ENCODE results near the gene OR1L6.

Gene OR1L6, protein sequence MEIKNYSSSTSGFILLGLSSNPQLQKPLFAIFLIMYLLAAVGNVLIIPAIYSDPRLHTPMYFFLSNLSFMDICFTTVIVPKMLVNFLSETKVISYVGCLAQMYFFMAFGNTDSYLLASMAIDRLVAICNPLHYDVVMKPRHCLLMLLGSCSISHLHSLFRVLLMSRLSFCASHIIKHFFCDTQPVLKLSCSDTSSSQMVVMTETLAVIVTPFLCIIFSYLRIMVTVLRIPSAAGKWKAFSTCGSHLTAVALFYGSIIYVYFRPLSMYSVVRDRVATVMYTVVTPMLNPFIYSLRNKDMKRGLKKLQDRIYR

DNA sequence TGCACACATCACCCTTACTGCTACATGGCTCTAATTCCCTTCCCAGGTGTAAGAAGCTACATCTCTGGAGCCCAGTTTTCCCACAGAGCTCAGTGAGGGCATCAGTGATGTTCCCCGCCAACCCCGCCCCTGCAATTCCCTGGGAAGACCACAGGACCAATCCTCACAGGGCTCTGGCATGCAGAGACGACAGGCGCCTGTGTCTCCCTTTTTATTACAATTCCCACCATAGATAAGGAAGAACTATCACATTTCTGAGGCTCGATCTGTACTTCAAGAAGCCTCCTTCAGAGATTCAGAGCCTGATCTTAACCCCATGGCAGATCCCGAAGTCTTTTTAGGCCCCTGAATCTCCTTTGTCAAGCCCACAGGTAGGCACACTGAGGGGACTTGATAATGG is at the start of gene OR1L6:
TSS of gene OR1L6 (plus strand) at position 301 of the 400 bp plus-strand sequence. CDS start 7,545 bp downstream, outside the sequence.
- no peak for DNase-seq (ENCODE audit: low read depth)

DNA sequence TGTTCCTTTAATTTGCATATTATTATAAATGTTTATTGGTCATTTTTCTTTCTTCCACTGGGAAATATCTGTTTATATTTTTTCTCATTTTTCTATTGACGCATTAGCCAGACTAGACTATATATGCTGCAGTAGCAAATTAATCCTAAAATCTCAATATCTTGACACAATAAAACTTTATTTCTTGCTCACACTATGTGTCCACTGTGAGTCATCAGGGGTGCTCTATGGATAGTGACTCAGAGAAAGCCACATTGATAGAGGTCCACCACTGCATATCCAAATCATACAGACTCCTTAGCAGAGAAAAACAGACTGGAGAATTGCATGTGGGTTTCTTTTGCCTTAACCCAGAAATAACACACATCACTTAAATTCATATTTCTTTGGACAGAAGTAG is 46.4 kb upstream of the OR1L6 start:
- no peak for DNase-seq (ENCODE audit: low read depth)

DNA sequence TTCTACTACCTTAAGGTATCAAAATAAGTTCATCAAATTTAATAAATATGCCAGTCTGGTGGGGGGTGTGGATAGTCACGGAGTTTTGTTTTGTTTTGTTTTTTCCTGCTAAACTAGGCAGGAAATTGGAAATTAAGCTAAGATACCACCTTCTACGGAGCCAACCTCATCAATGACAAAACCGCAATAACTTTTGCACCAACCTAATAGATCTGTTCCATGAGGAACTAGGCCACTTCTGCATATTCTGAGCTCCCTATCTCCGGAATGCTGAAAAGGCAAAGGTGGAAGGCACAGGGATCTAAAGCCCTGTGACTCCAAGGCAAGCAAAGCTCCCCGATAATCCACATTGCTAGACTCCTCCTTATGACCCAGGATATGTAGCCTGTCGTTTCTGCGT is 24.1 kb upstream of the OR1L6 start:
- no peak for DNase-seq (ENCODE audit: low read depth)

DNA sequence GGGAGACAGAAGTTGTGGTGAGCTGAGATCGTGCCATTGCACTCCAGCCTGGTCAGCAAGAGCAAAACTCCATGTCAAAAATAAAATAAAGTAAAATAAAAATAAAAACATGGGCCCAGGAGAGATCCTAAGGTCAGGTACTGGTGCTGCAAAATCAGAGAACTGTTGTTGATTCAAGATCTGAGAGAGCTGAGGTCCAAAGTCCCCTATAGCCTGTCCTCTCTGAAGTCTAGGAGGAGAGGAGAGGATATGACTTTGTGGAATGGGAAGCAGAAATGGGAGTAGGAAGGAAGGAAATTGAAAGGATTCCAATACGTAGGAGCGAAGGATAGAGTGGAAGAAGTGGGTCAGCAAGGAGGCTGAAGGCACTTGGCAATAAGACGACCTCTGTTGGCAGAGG is 22.9 kb upstream of the OR1L6 start:
- no peak for DNase-seq (ENCODE audit: low read depth)

DNA sequence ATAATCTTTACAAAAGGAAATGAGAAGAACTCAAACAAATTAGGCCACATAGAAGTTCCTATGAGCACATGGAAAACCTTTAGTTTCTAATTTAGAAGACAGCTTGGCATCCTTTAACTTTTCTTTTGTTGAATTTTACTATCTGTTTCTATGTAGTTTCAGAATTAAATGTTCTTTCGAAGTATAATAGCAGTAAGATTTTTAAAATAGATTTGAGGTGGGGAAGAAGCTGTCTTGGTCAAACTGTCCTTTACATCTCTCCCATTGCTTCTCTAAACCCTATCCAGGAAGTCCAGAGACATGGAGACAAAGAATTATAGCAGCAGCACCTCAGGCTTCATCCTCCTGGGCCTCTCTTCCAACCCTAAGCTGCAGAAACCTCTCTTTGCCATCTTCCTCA is 18.4 kb upstream of the OR1L6 start, which contains the start of gene OR1L4:
TSS of gene OR1L4 (plus strand) at position 301 of the 400 bp plus-strand sequence. CDS start at position 301, 0 bp downstream.
- DNase-seq (ENCODE audit: low read depth) = no peak

DNA sequence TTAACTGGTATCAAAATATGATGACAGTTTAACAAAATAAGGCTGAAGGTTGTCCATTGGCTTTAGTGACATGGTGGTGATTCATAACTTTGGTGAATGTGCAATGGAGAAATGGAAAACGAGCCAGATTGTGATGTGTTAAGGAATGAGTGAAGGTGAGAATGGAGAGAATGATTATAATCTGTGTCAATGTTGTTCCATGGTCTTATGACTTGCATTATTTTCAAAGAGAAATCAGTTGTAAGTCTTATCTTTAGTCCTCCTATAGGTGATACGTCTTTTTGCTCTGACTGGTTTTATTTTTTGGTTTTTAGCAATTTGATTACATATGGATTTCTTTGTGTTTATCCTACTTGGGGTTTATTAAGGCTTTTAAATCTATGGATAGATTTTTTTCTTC is 12.7 kb downstream of the OR1L6 start:
- no peak for DNase-seq (ENCODE audit: low read depth)

DNA sequence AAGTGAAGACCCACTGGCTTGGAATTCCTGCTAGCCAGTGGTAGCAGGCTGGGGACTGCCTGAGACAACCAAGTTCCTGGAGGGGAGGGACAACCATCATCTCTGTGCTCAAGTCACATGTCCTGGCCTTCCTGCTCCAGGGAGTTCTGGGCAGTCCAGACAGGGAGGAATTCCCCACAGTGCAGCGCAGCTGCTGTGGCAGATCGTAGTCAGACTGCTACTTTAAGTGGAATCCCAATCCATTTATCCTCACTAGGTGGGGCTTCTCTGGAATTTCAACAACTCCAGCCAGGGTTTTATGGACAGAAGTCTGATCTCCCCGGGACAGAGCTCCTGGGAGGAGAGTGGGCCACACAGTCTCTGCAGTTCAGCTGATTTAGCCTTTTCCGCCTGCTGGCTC is 25.7 kb downstream of the OR1L6 start:
- no peak for DNase-seq (ENCODE audit: low read depth)

DNA sequence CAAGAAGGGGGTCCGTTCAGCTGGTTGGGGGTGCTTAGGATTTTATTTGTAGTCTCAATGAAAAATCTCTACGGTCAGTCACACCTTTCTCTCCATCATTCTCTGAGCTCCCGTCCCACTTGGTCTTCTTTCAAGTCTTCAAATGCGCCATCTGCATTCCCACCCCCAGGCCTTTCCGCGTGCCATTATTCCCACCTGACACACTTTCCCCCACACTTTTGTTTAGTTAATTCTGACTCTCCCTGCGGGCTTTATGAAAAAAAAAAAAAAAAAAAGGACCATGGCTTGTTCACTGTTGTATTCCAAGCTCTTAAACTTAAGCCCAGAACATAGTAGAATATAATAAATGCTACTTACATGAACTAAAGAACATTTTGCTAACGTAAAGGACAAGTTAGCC is 34.9 kb downstream of the OR1L6 start:
- DNase-seq (ENCODE audit: low read depth) = no peak

DNA sequence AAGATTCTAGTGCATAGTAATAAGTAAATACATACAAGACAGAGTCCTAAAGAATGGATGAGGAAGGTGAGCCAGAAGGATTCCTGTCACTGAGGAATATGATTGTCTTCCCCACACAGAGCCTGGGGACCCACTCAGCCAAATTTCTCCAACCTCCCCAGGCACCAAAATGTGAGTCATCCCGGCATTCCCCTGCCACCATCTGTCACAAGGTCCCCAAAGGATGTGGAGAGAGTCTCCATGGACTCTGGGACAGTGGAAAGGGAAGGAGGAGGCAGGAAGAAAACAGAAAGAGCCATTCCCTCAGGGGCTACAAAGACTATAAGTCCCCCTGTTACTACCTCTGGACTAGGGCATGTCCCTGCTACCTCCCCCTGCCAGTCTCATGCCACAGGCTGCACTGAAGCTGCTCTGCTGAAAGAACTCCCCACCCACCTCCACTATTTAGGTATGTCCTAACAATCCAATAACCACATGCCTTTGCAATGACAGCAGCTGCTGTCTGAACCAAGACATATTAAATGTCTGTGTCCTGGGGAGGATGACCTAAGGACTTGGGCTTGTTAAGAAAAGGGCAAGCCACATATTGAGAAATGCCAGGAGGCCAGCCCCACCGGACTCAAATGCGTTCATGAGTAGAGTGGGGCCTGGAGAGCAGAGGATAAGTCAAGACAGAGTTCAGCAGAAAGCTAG is 36.0 kb downstream of the OR1L6 start:
- DNase-seq (ENCODE audit: low read depth) = no peak

DNA sequence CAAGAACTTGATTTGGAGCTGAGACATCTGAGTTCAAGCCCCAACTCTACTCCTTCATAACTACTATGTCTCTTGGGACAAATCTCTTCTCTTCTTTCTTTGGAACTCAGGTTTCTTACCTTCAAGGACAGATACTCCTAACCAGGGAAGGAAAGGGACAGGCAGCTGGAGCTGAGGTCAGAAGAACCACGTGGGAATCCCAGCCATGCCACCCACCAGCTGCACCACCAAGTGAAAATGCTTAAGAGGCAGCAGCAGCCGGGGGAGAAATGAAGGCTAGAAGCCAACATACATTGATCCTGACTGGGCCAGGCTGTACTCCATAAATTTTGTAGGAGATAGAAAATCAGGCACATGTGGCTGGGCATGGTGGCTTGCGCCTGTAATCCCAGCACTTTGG is 37.1 kb downstream of the OR1L6 start:
- DNase-seq (ENCODE audit: low read depth) = no peak

DNA sequence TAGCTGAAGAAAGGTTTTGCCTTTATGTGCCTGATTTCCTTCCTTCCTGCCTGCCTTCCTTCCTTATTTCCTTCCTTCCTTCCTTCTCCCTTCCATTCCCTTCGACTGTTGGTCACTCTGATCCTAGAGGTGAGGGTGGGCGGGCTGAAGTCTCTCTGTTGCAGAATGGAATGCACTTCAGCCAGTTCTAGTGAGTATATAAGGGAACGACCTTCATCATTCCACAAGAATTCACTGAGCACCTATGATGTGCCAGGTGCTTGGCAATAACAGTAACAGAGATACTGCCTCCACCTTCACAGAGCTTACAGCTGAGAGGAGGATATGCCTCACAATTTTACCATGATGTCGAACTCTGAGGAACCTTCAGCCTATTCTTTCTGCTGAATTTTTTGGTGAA is 37.9 kb downstream of the OR1L6 start:
- DNase-seq (ENCODE audit: low read depth) = no peak

DNA sequence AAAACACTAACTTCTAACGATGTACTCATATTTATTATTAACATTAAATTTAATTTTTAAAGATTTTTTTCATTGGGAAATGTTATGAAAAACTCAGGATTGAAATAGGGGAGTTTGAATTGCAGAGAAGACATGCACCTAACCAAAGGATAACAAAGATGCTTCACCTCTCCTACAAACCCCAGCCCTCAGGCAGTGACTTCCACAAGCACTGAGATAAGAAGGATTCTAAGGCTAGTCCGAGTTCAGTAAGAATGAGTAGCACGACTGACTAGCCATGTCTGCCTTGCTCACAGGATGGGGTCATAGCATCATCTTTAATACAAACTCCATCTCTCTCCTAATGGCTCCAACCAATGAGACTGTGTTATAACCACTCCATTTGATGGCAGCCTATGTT is 39.6 kb downstream of the OR1L6 start:
- DNase-seq (ENCODE audit: low read depth) = no peak

DNA sequence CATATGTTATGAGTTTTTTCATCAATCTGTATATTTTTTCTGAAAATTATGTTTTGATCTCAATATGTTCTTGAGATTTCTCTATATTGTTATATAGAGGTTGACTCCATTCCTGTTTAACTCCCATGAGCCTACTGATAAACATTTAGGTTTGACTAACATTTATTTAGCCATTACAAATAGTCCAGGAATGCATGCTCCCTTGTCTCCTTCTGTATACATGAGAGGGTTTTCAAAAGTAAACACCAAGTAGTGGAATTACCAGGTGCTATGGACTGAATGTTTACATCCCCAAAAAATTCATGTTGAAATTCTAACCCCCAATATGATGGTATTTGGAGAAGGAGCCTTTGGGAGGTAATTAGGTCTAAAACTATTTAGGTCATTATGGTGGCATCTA is 43.2 kb downstream of the OR1L6 start:
- DNase-seq (ENCODE audit: low read depth) = no peak

DNA sequence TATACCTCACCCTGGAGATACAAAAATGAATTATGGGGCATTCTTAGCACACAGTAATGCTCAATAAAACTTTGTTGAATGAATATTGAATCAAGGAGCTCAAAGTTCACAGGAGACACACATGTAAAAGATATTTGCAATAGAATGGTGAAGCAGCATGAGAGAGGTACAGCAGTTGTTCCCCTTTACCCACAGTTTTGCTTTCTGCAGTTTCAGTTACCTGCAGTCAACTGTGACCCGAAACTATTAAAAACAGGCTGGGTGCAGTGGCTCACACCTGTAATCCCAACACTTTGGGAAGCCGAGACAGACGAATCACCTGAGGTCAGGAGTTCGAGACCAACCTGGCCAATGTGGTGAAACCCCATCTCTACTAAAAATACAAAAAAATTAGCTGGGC is 44.2 kb downstream of the OR1L6 start:
- DNase-seq (ENCODE audit: low read depth) = no peak

DNA sequence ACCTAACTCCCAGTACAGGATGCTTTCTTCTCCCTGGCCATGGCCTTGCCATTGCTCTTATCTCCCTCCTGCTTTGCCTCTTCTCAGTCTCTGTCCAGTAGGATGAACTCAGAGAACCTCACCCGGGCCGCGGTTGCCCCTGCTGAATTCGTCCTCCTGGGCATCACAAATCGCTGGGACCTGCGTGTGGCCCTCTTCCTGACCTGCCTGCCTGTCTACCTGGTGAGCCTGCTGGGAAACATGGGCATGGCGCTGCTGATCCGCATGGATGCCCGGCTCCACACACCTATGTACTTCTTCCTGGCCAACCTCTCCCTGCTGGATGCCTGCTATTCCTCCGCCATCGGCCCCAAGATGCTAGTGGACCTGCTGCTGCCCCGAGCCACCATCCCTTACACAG is 46.7 kb downstream of the OR1L6 start, which contains the start of gene OR5C1:
TSS of gene OR5C1 (plus strand) at position 103 of the 400 bp plus-strand sequence. CDS start at position 103, 0 bp downstream.
- no peak for DNase-seq (ENCODE audit: low read depth)

DNA sequence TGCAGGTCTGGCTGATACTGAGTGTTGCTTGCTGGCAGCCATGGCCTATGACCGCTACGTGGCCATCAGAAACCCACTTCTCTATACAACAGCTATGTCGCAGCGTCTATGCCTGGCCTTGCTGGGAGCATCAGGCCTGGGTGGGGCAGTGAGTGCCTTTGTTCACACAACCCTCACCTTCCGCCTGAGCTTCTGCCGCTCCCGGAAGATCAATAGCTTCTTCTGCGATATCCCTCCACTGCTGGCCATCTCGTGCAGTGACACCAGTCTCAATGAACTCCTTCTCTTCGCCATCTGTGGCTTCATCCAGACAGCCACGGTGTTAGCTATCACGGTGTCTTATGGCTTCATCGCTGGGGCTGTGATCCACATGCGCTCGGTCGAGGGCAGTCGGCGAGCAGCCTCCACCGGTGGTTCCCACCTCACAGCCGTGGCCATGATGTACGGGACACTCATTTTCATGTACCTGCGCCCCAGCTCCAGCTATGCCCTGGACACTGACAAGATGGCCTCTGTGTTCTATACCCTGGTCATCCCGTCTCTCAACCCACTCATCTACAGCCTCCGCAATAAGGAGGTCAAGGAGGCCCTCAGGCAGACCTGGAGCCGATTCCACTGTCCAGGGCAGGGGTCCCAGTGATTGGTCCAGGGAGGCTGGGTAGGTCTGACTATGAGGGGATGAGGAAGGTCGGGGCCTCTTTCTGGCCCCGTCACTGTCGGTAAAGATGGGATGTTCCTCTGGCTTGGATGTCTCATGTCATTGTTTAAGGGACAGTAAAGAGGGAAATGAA is 47.3 kb downstream of the OR1L6 start:
- DNase-seq (ENCODE audit: low read depth) = no peak

DNA sequence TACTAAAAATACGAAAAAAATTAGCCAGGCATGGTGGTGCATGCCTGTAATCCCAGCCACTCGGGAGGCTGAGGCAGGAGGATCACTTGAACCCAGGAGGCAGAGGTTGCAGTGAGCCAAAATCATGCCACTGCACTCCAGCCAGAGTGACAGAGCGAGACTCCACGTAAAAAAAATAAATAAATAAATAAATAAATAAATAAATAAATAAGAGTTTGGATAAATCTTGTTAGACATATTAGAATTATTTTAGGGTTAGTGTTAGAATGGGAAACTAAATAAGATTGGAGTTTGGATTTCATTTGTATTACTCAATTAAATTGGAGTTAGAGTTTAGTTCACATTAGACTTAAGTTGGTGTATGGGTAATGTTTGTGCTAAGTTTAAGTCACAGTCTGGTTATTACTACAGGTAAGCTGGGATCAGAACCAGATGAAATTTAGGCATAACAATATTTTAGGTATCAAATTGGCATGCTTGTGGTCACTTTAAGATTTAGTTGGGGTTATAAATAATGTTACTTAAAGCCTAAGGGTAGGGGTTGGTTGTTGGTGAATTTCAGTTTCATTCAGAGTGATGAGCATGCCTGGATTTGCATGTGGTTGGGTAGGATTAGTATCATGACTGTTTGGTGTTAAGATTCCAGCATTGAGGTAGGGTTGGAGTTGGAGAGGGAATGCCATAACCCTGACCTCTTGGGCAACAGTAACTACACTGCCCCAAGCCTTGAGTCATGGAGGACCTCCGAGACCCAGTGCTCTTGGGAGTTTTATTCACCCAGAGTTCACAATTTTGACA is 50.0 kb downstream of the OR1L6 start:
- no peak for DNase-seq (ENCODE audit: low read depth)

DNA sequence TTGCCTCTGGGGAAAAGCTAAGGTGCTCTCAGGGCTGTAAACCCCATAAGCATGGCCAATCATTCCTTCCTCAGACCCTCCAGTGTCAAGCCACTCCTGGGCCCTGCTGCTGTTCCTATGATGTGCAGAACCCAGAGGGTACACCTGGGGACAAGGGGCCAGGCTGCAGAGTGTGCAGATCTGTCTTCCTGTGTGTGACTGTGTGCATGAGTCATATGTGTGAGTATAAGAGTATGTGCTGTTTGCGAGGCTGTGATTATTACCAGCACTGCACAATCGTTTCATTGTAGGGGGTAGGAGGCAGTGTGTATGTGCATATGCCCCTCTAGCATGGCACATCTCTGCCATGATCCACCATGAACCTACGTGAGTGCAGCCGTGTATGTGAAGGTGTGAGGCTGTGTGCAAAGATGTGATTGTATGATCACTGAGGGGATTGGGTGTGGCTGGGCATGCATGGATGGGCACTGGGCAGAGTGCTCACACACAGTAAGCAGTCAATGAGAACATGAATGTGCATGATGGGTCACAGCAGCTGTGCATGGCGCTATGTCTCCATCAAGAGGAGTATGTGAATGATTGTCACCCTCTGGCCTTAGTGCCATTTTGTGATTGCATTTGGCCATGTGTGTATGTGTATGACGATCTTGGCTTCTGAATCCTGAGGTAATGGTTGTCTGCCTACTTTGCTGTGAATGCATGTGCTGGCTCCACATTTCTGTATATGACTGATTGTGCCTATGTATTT is 55.4 kb downstream of the OR1L6 start:
- DNase-seq (ENCODE audit: low read depth) = no peak
